Measurements from ENCODE around the gene RFTN2.

GRCh38 chr2:197556456-197556855 is 118.9 kb downstream of the RFTN2 start:
- TF ChIP-seq CTCF (IDR thresholded peaks at IDR 0.05) (no peak), TAF1 (IDR thresholded peaks at IDR 0.05; ENCODE audit: borderline replicate concordance, low read depth, low read length) (no peak), EZH2phosphoT487 (IDR thresholded peaks at IDR 0.05; ENCODE audit: borderline replicate concordance, low read depth) (no peak), POLR2AphosphoS5 (IDR thresholded peaks at IDR 0.05; ENCODE audit: low read depth, low read length) (no peak), USF2 (IDR thresholded peaks at IDR 0.05; ENCODE audit: borderline replicate concordance, low read depth, low read length) (no peak), RAD21 (IDR thresholded peaks at IDR 0.05; ENCODE audit: low read length) (no peak), SIN3A (IDR thresholded peaks at IDR 0.05; ENCODE audit: borderline replicate concordance, low read depth, low read length) (no peak)

All from SK-N-SH (cell line).